Measurements from ENCODE around the gene PODN.

DNA sequence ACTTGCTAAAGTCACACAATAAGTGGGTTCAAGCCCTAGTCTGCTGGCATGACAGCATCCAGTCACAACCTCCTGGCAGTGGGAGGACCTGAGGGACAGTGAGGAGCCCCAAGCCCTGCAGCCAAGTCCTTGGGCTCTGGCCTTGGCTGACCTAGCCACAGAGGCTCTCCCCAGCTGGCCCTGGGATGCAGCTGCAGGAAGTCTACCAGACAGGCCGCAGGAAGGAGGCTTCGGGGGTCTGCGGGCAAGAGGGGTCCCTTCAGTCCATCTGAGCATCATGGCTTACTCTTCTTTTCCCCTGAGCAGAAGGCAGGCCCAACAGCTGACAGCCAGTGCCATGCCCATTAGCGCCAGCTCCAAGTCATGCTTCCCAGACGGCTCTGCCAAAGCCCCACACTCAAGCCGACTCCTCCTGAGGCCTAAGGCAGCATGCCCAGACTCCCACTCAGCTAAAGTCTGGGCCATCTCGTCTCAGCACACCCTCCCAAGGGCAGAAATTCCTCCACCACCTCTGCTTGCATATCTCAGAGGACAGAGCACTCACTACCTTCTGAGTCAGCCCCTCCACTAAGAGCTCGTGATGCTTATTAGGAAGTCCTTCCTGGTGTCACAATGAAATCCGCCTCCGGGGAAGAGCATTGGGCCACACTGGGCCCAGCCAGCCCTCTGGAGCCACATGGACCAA lies 60.3 kb downstream of the PODN start:
- TF ChIP-seq, protein P1, sequence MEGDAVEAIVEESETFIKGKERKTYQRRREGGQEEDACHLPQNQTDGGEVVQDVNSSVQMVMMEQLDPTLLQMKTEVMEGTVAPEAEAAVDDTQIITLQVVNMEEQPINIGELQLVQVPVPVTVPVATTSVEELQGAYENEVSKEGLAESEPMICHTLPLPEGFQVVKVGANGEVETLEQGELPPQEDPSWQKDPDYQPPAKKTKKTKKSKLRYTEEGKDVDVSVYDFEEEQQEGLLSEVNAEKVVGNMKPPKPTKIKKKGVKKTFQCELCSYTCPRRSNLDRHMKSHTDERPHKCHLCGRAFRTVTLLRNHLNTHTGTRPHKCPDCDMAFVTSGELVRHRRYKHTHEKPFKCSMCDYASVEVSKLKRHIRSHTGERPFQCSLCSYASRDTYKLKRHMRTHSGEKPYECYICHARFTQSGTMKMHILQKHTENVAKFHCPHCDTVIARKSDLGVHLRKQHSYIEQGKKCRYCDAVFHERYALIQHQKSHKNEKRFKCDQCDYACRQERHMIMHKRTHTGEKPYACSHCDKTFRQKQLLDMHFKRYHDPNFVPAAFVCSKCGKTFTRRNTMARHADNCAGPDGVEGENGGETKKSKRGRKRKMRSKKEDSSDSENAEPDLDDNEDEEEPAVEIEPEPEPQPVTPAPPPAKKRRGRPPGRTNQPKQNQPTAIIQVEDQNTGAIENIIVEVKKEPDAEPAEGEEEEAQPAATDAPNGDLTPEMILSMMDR (IDR thresholded peaks at IDR 0.05), result no peak
- TF ChIP-seq POLR2AphosphoS5 (IDR thresholded peaks at IDR 0.05), result no peak

All from stomach (tissue), 4 donors.